DMS 273 (cell line): ENCODE measurements around the gene MIS12.

Experiments
- DNase-seq: peaks from one replicate; lab custom pipeline; 2025; ENCODE audit not compliant: unreplicated experiment; lab: John Stamatoyannopoulos, UW

MIS12 gene

DNA sequence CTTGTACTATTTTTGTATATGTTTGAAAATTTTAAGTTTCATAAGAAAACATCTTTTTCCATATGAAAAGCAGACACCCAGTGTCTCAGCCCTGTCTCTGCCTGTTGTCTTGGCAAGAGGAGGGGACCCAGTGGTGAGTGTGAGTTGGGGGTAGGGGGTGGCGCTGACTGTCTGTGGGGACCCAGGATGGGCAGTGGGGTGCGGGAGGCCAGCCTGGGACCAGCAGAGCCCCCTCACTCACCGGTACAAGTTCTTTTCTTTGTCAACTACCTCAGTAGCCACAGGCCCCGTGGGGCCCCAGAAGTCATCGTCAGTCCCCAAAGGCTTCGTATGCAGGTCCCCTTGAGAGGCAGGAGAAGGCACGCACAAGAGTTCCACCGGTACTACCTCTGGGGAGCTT, 46.2 kb downstream of the MIS12 start:
- DNase-seq, result no peak

DNA sequence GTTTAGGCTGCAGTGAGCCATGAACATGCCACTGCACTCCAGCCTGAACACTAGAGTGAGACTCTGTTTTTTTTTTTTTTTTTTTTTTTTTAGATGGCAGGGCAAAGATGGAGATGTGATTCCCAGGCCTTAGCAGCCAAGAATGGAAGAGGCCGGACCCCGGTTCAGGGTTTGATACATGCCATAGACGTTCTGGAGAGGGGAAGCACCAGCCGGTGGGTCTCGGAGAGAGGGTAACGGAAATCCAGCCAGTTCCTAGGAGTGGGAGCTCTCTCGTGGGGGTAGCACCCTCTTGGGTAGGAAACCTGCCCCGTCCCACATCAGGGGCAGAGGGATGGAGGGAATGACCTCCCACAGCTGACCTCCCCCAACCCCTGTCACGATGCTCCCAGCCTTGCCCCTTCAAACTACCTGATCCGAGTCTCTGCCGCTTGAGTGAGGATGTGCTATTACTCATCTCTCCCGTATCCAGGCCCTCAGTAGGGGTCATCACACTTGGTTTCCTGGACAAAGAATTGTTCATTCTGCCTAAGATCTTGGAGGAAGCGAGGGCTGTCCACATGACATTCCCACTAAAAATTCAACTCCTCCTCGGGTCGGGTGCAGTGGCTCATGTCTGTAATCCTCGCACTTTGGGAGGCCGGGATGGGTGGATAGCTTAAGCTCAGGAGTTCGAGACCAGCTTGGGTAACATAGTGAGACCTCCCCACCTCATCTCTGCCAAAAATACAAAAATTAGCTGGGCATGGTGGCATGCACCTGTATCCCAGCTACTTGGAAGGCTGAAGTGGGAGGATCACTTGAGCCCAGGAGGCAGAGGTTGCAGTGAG, 47.3 kb downstream of the MIS12 start:
- DNase-seq, result no peak

DNA sequence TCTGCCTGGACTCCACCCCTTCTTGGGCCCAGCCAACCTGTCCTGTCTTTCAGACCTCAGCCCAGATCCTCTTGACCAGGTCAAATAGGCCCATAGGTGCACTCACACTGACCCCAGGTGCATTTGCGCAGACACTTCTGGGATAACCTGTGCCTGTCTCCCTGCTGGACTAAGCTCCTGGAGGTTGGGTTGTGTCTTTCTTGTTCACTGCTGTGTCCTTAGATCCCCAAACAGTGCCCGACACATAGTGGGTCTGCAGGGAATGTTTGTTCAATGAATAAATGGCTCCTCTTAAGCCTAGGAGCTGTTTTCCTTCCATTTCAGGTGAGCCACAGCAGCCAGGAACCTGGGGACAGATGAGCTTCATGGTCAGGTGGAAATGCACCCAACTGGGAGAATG, 49.1 kb downstream of the MIS12 start:
- no peak for DNase-seq

DNA sequence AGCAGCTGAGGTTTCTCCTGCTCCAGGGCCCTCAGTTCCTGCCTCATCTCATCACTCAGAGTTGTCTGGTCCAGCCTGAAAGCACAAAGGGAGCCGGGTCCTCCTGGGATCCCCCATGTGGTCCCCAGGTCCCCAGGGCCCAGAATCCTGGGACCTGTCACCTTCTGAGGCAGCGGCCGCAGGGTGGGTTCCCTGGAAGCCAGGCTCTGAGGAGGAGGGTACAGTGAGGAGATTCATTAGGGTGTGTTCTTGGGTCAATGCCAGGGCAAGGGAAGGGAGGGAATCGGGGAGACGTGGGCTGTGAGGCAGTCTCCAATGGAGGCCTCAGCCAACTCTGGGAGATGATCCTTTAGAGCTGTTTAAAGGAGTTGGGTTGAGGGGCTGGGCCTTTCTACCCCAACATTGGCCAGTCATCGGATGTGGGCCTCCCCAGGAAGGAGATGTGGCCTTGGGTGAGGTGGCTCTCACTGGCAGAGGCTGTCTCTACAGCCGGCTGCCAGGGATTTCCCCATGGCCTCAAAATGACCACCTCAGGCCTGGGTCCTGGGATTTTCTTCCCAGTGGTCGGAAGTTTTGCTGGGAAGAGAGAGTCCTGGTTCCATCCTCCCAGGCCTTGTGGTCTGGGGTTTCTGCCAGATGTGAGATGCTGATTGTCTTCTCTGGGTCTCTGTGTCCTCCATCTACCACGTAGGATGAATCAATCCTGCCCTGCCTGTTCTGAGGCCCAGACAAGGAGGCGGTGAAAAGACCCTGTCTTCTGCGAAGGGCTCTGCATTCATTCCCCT, 50.7 kb downstream of the MIS12 start:
- DNase-seq, result no peak

DNA sequence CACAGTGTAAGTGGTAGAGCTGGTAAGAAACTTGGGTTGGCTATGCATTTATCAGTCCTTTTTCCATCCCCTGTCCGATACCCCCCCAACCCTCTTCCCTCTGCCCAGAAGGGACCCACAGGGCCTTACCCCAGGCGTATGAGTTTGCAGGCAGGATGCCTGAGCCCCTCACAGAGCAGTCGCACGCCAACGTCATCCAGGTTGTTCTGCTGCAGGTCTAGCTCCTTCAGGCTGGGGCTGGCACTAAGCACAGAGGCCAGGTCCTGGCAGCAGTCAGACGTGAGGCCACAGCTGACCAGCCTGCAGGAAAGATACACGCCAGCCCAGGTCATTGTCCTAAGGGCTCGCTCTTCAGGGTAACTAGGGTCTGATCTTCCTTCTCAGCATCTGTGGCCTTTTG, 52.9 kb downstream of the MIS12 start:
- DNase-seq, result no peak

DNA sequence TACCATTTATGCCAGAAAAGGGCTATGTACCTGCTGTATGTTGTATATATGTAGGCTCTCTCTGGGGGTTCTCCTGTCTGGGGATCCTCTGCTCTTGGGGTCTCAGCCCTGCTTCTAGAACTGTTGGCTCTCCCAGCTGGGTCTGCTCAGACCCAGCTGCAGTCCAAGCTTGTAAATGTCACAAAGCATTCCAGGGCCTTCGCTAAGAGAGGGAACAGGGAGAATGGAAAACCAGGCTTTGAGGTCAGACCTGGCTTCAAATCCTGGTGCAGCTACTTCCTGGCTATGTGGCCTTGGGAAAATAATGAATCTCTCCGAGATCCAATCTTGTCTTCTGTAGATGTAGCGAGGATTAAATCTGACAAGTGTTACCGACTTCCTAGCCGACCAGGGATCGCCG, 54.0 kb downstream of the MIS12 start:
- DNase-seq, result no peak
